Neural crest cell (in vitro differentiated cells): Measurements from ENCODE around the gene MRPL24. TPM values are rescaled to one million over a fixed set of nuclear protein-coding genes. Genes with fewer than 3 reads are reported as not detected.

Experiments used
- DNase-seq: peaks from one replicate; pipeline ENCODE4 v3.0.0; 2021; ENCODE audit warnings: low read depth, mixed read lengths, low spot score
- H3K27ac Mint-ChIP-seq: one replicate; pipeline ENCODE4 v1.8.0; 2021; ENCODE audit warnings: mild to moderate bottlenecking, mixed read lengths; ENCODE audit not compliant: unreplicated experiment
- H3K27me3 Mint-ChIP-seq: 2 replicates; pipeline ENCODE4 v1.8.0; 2021; ENCODE audit warnings: low read depth, mild to moderate bottlenecking, mixed read lengths
- H3K36me3 Mint-ChIP-seq: 2 replicates; pipeline ENCODE4 v1.8.0; 2021; ENCODE audit warnings: low read depth, mild to moderate bottlenecking, mixed read lengths
- H3K4me1 Mint-ChIP-seq: 2 replicates; pipeline ENCODE4 v1.8.0; 2021; ENCODE audit warnings: mixed read lengths
- H3K4me3 Mint-ChIP-seq: one replicate; pipeline ENCODE4 v1.8.0; 2021; ENCODE audit warnings: mild to moderate bottlenecking, mixed read lengths
- H3K9me3 Mint-ChIP-seq: 2 replicates; pipeline ENCODE4 v1.8.0; 2021; ENCODE audit warnings: mixed read lengths
- CTCF ChIP-seq: fragments of 200-600 bp; sonication (generic); conservative IDR thresholded peaks from 2 replicates; pipeline ENCODE4 v1.5.0; 2021; ENCODE audit warnings: antibody characterized with exemption, mild to moderate bottlenecking
- total RNA-seq: library from RNA; stranded (reverse); gene quantifications from 2 replicates; pipeline ENCODE4 v1.2.1, GENCODE V29; 2021

Gene MRPL24
- total RNA-seq, 1 donor from 2014 or later, result 37.3 TPM

- Mint-ChIP-seq H3K4me1 (peaks cover 62% of the 10 kb centered on the region), H3K27me3 (no peaks in the 10 kb centered on the region), H3K9me3 (no peaks in the 10 kb centered on the region), H3K27ac (peak overlapping the region; percentile 97), H3K4me3 (peak overlapping the region; percentile 94), H3K36me3 (peaks cover 8% of the 10 kb centered on the region)
- TF ChIP-seq CTCF, result no peak
- DNase-seq, result no peak
Observed at GRCh38 chr1:156747742-156748669, 7.1 kb upstream of the MRPL24 start.

- no peaks in the 10 kb centered on the region for H3K9me3 Mint-ChIP-seq
- peaks cover 8% of the 10 kb centered on the region for H3K36me3 Mint-ChIP-seq
- no peaks in the 10 kb centered on the region for H3K27me3 Mint-ChIP-seq
- peaks cover 56% of the 10 kb centered on the region for H3K4me1 Mint-ChIP-seq
- peak; percentile 46 for TF ChIP-seq CTCF
- peak overlapping the region; percentile 100 for H3K27ac Mint-ChIP-seq
- peak overlapping the region; percentile 95 for H3K4me3 Mint-ChIP-seq
- DNase-seq, result peak; percentile 74
Observed at GRCh38 chr1:156746728-156747631, 6.1 kb upstream of the MRPL24 start.

GRCh38 chr1:156746406-156746727 is 5.5 kb upstream of the MRPL24 start:
- DNase-seq, result no peak
- H3K36me3 Mint-ChIP-seq, result peaks cover 8% of the 10 kb centered on the region
- no peaks in the 10 kb centered on the region for H3K27me3 Mint-ChIP-seq
- H3K27ac Mint-ChIP-seq, result peak overlapping the region; percentile 100
- H3K4me3 Mint-ChIP-seq, result peak overlapping the region; percentile 95
- H3K9me3 Mint-ChIP-seq, result no peaks in the 10 kb centered on the region
- H3K4me1 Mint-ChIP-seq, result peaks cover 60% of the 10 kb centered on the region
- TF ChIP-seq CTCF, result no peak

- Mint-ChIP-seq H3K4me3 (peak overlapping the region; percentile 95), H3K36me3 (peaks cover 10% of the 10 kb centered on the region), H3K4me1 (peaks cover 65% of the 10 kb centered on the region), H3K27ac (peak overlapping the region; percentile 81), H3K9me3 (no peaks in the 10 kb centered on the region), H3K27me3 (no peaks in the 10 kb centered on the region)
- no peak for TF ChIP-seq CTCF
- no peak for DNase-seq
Observed at GRCh38 chr1:156745881-156746280, 5.0 kb upstream of the MRPL24 start.

- H3K4me3 Mint-ChIP-seq, result peak overlapping the region; percentile 95
- peaks cover 6% of the 10 kb centered on the region for H3K36me3 Mint-ChIP-seq
- no peak for DNase-seq
- no peak for TF ChIP-seq CTCF
- H3K27me3 Mint-ChIP-seq, result no peaks in the 10 kb centered on the region
- peak overlapping the region; percentile 19 for H3K27ac Mint-ChIP-seq
- no peaks in the 10 kb centered on the region for H3K9me3 Mint-ChIP-seq
- peaks cover 65% of the 10 kb centered on the region for H3K4me1 Mint-ChIP-seq
Observed at GRCh38 chr1:156744786-156745419, 4.0 kb upstream of the MRPL24 start.
